ENCODE measurements around the gene ZFPM1.

Gene ZFPM1

GRCh38 chr16:88413631-88414030, 39.4 kb upstream of the ZFPM1 start:
- H3K4me3 ChIP-seq (ENCODE audit: low read depth, low read length): no peak overlapping the region
- DNase-seq (ENCODE audit: low read depth): no peak
- no peak for TF ChIP-seq CTCF (IDR thresholded peaks at IDR 0.05; ENCODE audit: control insufficient read depth, extremely low read depth, insufficient read depth)

GRCh38 chr16:88414521-88415380, 38.3 kb upstream of the ZFPM1 start:
- TF ChIP-seq CTCF (IDR thresholded peaks at IDR 0.05; ENCODE audit: control insufficient read depth, extremely low read depth, insufficient read depth): no peak
- DNase-seq (ENCODE audit: low read depth): no peak
- H3K4me3 ChIP-seq (ENCODE audit: low read depth, low read length): no peak overlapping the region

- no peak overlapping the region for H3K4me3 ChIP-seq (ENCODE audit: low read depth, low read length)
- no peak for TF ChIP-seq CTCF (IDR thresholded peaks at IDR 0.05; ENCODE audit: control insufficient read depth, extremely low read depth, insufficient read depth)
- no peak for DNase-seq (ENCODE audit: low read depth)
Observed at GRCh38 chr16:88415381-88415705, 37.7 kb upstream of the ZFPM1 start.

GRCh38 chr16:88415713-88416323, 37.3 kb upstream of the ZFPM1 start:
- H3K4me3 ChIP-seq (ENCODE audit: low read depth, low read length): no peak overlapping the region
- no peak for TF ChIP-seq CTCF (IDR thresholded peaks at IDR 0.05; ENCODE audit: control insufficient read depth, extremely low read depth, insufficient read depth)
- DNase-seq (ENCODE audit: low read depth): no peak

- no peak for DNase-seq (ENCODE audit: low read depth)
- TF ChIP-seq CTCF (IDR thresholded peaks at IDR 0.05; ENCODE audit: control insufficient read depth, extremely low read depth, insufficient read depth): no peak
- H3K4me3 ChIP-seq (ENCODE audit: low read depth, low read length): no peak overlapping the region
Observed at GRCh38 chr16:88416686-88417085, 36.4 kb upstream of the ZFPM1 start.

- H3K4me3 ChIP-seq (ENCODE audit: low read depth, low read length): no peak overlapping the region
- no peak for DNase-seq (ENCODE audit: low read depth)
- TF ChIP-seq CTCF (IDR thresholded peaks at IDR 0.05; ENCODE audit: control insufficient read depth, extremely low read depth, insufficient read depth): no peak
Observed at GRCh38 chr16:88417684-88418476, 35.2 kb upstream of the ZFPM1 start.

Data from LNCaP clone FGC (cell line).